Stimulated activated CD4-positive, alpha-beta T cell treated with anti-CD3 and anti-CD28 coated beads, TNF-alpha, amount 100 ng/mL, for 24 hours (primary cell): ENCODE measurements around the gene TEAD4.

Experiments used
- DNase-seq, 3 experiments: peaks; one replicate each; pipeline ENCODE4 v3.0.0-alpha.2; 2020; ENCODE audit warnings: low read depth in 3 of 3

The TEAD4 gene

DNA sequence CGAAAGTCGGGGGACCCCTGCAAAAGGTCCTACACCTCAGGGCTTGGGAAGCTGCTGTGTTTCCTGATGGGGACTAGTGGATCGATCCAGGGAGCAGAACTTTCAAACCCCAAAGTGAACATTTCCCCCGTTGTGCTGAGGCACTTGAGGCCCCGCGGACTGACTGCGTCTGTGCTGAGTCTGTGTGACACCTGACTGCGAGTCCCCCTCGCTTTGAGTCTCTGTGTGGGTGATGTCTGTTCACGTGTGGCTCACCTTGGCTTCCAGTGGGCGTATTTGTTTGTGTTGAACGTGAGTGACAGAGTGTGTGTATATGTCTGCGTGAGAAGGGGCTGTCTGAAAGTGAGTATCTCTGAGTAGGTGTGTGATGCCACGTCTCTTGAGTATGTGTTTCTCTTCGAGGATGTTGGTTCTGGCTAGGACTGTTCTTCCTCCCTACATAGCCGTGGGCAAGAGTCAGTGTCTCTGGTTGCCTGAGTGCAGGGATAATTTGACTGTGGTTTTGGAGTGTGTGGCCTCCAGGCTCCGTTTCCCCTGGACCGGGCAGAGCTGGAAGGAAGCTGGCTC, 1.3 kb downstream of the TEAD4 start:
- DNase-seq: peak in 1 of 3 experiments; percentile 11

DNA sequence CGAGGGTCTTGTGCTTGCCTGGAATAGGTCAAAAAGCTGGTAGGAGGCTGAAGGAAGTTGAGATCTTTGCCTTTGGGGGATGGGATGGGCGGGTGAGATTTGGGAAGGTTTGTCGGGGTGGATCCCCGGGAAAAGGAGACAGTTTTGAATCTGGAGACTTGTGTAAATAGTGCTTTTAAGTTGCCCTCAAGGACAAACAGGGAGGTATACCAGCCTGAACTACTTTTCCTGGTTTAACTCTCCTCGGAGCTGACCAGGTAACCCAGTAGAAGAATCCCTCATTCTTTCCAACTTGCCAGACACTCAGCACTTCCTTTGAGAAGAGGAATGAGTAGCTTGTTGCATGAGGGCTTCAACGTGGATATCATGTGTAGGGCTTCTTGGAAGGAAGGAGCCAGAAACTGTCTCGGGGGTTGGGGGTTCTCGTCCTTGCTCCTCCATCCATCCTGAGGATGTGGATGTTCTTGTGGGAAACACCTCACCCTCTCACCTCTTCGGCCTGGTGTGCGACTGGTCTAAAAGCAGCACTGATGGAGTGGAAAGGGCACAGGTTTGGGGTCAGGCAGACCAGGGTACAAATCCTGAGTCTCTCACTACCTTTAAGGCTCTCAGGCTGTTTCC, 1.9 kb downstream of the TEAD4 start:
- DNase-seq: no peak

DNA sequence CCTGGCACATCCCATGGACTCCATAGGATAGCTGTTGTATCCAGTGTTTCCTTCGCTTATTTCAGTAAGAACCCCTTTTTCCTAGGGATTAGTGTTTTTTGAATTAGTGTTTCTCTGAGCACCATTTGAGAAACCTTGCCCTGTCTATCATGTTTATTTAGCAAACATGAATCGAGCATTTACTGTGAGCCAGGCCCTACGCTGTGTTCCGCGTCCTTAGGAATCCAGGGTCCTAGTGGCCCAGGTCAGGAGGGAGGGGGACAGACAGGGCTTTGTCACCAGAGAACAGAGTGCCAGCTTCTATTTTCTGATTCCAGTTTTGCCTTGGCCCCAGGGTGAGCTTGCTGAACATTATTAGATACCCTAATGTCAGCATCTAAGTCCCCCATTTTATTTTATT, 2.5 kb downstream of the TEAD4 start:
- DNase-seq: no peak

DNA sequence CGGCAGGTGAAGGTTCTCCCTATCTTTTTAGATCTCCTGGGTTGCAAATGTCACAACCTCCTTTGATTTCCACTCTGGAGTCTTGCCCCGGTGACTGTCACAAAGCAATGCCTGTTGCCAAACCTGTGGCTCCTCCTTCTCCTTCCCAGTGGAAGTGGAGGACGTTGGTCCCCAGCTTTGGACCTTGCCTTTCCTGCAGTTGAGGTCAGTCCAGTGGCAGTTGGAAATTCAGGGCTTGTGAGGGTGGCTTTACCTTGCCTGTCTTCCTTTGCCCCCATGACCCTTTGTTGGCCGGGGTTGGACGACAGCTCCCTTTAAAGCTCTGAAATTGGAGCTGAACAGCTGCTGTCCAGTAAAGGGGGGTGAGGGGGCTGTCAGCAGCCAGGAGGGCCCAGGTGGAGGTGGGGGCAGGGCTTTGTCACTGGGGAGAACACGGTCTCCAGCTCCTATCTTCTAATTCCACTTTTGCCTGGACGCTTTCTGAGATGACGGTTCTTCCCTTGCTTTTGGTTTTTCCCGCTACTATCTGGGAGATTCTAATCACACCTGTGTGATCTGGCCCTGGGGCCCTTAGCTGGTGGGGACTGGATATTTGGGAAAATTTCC, 4.1 kb downstream of the TEAD4 start:
- no peak for DNase-seq

DNA sequence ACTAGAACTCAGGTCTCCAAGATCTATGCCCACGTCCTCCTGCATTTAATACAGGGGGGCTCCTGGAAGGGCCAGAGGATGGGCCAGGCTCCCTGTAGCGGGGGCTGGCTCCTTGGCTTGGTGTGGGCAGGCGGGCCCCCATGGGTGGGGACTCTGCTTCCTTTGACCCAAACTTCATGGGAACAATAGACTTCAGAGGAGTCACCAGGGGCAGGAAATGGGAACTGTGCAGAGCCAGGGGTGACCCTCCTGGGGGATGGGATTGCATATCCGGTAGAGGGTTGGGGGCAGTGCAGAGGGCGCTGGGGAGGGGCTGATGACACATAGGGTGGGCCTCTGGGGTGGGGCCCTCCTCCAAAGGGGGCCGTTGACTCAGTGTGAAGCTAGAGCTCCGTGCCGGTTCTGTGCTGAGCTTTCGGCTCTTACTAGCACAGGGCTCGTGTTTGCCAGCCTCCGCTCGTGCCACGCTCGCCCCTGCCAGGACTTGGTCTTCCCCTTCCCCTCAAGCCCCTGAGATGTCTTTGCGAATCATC, 4.6 kb downstream of the TEAD4 start:
- DNase-seq: no peak

DNA sequence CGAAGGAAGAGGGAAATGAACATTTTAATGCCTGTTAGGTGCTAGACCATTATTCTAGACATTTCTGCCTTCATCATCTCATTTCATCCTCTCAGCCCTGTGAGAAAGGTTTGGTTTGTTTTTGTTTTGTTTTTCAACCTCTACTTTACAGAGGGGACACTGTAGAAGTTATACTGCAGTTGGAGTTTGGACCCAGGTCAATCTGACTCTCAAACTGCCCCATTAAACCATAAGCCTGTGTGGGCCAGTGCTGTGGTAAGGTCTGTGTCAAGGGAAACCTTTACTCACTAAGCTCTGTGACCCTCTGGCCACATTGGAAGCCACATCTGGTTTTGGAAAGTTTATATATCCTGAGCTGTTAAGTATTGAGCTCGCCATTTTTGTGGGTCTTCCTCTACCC, 8.5 kb downstream of the TEAD4 start:
- no peak for DNase-seq

DNA sequence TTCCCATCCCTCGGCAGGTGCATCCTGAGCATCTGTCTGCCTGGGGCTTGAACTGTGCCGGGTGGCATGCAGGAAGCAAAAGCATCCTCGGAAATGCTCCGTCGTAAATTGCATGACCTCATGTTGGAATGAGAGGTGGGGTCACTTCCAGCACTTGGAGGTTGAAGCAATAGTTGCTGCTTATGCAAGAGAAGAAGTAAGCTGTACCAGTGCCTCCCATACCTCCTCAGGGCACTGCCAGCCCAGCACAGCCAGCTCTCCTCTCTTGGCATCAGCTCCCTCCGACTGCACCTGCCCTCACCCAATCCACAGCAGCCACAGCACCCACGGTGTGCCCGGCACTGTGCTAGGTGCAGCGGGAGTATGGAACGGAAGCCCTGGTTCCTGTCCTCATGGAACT, 11.5 kb downstream of the TEAD4 start:
- DNase-seq: no peak

DNA sequence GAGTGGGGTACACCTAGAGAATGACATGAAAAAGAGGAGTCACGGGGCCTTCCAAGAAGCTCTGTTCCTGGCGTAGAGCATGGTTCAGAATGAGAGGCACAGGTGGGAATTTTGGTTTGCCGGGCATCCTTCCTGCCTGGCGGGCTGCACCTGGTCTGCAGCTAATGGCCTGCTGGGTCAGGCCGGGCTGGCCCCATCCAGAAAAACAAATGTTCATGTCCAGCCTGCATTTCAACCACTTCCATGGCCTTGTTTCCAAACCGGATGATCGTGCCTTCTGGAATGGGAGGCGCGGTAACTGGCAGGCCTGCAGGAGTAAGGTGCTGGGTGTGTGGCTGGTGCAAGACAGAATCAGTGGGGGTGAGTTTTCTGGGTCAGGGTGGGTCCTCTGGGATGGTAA, 14.4 kb downstream of the TEAD4 start:
- no peak for DNase-seq

DNA sequence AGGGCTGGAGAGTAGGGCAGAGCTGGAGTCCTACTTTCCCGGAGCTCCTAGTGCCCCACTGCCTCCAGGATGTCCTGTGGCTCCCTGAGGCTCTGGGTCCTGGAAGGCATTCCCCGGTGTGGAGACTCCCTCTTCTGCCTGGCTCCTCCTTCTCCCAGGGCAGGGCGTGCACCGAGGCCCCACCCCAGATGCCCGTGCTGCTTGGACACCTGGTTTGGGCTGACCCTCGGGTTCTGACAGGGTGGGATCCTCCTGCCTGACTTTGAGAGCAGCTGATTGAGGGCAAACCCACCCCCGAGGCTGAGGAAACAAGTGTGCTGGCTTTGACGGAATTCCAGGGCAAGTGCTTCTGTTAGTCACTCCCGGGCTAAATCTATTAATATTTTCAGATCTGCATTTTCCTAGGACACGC, 15.4 kb downstream of the TEAD4 start:
- DNase-seq: no peak

DNA sequence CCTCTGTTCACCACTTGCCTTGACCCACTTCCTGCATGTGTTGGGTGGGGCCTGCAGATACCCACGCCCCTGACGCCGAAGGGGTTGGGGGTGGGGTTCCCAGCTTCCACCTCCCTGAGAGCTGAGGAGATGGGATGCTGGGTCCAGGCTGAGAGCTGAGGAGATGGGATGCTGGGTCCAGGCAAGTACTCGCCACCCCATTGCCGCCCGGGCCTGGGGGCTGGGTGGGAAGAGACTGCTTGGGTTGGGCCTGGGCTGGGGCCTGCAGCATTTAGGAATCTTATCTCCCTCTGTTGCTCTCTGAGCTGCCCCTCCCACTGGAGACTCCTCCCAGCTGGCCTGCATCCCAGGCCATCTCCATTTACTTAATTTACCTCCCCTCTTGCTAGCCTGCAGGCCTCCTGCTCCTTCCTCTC, 17.4 kb downstream of the TEAD4 start:
- DNase-seq: no peak

DNA sequence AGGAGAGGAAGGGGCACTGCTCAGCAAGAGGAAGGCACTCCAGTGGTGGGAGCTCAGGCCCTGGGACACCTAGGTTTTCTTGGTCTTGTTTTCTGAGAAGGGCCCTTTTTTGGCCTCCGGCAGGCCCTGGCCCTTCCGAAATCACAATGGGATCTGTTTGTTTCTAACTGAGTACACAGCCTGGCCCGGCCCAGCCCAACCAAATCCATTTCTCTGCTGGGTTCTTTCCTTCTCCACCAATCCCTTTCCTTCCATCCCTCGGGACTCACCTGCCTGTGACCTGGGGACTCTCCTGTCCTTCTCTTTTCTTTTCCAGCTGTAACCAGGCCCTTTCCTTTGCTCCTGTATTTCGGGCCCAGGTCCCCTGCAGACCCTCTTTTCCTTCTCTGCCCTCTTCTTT, 18.6 kb downstream of the TEAD4 start:
- no peak for DNase-seq

DNA sequence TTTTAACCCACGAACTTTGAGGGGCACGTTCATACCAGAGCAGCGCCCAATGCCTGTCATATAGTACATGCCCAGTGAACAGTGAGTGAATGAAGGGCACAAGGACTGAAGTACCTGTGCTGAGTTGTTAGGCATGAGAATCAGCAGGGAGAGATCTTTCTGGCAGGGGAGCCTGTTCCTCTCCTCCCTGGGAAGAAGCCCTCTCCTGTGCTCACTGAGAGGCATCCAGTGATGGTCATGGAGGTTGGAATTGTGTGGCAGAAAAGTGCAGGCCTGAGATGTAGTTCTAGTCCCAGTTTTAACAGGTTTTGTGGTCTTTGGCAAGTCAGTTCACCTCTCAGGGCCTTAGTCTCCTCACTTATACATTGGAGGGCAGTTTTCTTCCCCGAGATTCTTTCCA, 20.6 kb downstream of the TEAD4 start:
- no peak for DNase-seq

DNA sequence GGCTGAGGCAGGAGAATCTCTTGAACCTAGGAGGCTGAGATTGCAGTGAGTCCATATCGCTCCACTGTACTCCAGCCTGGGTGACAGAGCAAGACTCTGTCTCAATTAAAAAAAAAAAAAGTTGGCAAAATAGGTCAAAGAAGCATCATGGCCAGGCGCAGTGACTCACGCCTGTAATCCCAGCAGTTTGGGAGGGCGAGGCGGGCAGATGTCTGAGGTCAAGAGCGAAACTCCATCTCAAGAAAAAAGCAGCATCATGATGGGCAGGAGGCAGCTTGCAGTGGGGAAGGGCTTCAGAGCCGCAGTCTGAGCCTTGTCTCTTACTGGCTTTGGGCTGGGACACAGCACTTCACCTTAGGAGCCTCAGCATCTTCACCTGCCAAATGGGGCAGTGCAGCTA, 21.4 kb downstream of the TEAD4 start:
- DNase-seq: no peak

DNA sequence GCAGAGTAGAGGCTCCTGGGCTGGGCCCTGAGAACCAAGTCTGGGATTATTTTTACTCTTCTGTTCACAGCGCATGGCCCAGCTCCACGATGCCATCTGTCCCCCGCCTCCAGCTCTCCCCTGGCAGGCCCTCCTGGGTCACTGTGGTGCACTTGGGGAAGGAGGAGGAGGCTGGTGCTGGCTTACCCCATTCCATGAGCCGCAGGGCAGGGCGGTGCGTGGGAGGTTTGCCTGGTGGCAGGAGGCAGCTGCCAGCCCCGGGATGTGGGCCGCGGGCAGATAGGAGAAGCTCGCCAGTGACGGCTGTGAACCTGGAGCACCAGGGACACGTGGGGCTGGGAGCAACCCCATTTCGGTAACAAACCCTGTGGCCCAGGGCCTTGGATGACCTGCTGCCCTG, 23.2 kb downstream of the TEAD4 start:
- DNase-seq: no peak

DNA sequence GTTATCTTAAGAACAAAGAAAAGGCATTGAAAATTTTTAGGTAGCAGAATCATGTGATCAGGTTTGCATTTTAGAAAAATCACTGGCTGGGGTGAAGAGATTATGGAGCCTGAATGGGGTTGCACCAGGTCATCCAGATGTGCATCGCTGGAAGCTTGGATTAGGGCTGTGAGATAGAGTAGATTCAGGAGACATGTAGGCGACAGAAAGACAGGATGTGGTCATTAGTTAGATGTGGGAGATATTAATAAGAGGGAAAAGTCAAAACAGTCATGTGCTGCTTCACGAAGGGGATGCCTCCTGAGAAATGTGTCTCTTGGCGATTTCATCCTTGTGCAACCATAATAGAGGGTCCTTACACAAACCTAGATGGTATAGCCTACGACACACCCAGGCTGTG, 25.1 kb downstream of the TEAD4 start:
- no peak for DNase-seq

DNA sequence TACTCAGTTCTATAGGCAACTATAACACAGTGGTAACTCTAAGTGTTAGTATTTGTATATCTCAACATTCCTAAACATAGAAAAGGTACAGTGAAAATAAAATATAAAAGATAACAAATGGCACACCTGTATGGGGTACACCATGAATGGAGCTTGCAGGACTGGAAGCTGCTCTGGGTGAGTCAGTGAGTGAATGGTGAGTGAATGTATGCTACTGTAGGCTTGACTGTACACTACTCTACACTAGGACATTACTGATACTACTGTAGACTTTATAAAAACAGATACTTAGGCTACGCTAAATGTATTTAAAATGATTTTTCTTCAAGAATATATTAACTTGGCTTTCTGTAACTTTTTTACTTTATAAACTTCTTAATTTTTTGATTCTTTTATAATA, 25.5 kb downstream of the TEAD4 start:
- DNase-seq: no peak

DNA sequence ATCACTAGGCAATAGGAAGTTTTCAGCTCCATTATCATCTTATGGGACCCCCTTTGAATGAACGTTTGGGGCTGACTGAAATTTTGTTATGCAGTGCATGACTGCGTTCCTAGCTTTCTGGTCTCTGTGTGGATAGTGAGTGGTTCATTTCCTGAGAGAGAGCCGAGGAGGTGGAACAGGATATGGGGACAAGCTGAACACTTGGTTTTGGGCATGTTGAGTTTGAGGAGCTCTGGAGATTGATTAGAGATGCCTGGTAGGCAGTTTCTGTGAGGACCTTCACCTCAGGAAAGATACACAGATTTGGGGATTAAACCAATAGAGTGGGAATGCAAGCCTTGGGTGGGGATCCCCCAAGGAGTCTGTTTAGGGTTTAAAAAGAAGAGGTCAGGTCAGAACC, 27.7 kb downstream of the TEAD4 start:
- no peak for DNase-seq

DNA sequence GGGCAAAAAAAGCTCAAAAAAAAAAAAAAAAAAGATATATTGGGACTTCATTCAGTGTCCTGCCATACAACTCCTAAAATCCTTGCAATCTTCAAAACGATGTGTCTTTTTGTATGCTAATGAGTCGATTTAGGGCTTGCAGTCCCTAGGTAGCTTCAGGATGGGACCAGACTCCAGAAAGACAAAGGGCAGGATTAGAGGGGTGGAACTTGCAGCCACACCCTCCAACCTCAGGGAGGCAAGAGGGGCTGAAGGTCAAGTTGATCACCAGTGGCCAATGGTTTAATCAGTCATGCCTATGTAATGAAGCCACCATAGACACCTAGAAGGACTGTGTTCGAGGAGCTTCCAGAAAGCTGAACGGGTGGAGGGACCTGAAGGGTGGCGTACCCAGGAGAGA, 29.3 kb downstream of the TEAD4 start:
- DNase-seq: no peak

DNA sequence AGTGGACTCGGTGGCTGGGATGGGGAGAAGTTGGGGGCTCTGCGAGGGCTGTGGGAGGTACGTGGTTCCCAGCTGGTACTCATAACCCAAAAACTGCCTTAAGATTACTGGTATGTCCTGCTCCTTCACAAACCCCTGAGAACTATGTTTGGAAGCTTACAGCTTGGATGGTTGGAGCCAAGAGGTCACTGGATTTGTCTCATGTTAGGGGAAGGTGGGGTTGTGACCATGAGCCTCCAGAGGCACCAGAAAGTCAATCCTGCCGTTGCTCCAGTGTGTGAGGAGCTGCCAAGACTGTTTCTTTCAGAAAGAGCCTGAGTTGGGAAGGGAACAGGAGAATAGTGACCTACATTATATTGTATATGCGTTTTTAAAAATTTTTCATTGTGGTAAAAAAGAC, 33.5 kb downstream of the TEAD4 start:
- DNase-seq: no peak

DNA sequence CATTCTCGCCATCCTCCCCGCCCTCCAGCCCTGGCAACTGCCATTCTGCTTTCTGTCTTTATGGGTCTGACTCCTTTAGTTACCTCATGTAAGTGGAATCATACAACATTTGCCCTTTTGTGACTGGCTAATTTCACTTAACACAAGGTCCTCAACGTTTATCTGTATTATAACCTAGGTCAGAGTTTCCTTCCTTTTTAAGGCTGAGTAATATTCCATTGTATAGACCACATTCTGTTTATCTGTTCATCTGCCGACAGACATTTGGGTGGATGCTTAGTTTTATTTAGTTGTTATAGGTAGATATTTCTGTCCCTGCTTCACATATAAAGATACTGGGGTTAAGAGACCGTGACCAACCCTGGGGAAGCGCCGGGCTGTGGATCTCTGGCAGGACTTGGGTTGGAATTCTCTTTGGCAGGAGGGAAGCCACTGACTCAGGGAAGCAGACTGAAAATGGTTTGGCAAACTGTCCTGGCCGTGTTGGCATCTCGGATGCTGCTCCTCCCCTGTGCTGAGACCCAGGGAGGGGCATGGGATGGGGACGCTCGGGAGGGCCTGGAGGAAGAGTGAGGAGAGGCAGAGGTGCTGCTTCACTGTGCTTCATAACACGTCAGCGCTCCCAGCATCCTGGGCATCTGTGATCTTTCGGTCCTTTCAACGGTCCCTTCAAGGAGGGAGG, 38.9 kb downstream of the TEAD4 start:
- no peak for DNase-seq

DNA sequence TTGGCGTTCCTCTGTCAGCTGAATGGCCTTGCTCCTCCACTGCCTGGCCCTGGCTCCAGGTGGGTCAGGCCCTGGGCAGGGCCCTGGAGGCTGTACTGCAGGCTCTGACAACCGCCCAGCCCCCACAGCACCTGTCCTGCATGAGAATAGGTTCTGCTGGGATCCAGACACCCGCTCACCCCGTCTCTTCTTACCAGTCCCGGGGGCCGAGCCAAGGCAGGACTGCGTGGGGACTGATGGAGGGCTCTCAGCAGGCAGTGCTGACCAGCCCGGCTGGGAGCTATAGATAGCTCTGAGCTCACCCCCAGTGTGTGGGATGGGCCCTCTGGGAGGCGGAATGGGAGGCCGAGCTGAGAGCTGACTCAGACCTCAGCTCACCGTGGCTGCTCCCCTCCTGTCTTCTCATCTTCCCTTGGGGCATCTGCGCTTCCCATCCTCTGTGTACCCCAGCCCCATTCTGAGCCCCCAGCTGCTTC, 39.6 kb downstream of the TEAD4 start:
- DNase-seq: no peak

DNA sequence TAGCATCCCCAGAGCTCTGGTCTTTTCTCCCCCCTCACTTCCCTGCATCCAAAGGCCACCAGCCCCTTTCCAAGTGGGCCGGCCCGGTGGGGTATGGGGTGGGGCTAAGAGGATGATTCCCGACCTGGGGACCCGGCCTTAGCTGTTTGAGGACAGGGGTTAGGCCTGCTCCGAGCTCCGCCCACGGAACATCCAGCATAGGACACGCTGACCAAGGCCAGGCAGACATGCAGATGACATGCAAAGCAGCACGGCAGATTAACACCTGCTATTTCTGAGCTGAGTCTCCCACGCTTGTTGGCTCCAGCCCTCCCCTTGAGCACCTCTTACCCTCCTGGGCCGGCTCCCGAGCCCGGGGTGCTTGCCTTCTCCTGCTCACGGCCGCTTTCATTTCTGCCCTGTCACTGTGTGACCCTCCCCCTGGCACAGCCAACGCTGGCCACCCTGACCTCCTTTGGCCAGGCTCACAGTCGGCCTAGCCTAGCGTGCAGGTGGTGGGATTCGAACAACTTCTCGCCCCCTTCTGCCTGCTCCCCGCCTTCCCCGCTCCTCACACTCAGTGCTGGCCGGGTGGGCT, 40.2 kb downstream of the TEAD4 start:
- DNase-seq: no peak
